NCI-H82 (cell line): ENCODE results near the gene KRT83.
A peak's percentile ranks its signal among the peaks of the same experiment; 100 is the strongest.

Experiments
- DNase-seq: peaks from one replicate; lab custom pipeline; 2025; lab: John Stamatoyannopoulos, UW

KRT83 gene

DNA sequence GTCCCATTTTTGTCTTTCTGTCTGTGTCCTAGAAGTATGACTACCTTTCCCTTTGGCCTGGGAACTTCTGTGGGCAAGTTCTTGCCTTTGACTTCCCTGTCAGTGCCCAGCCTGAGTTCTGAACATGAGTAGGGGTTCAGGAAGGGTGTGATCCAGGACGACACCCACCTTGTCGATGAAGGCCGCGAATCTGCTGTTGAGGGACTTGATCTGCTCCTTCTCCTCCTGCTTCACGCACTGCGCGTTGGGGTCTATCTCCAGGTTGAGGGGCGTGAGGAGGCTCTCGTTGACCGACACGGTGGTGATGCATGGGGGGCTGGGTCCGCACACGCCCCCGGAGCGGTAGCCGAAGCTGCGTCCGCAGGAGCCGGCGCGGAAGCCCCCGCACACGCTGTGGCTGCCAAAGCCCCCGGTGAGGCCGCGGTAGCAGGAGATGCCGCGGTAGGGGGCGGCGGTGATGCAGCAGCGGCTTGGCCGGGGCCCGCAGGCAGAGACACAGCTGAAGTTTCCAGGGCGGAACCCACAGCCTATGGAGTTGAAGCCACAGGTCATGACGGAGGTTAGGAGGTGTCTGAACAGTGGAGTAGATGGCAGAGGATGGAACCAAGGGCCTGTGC is at the start of gene KRT83:
Gene KRT83 (minus strand): TSS at position 615 of the 617 bp plus-strand sequence. CDS start 63 bp downstream, at position 552.
- no peak for DNase-seq

DNA sequence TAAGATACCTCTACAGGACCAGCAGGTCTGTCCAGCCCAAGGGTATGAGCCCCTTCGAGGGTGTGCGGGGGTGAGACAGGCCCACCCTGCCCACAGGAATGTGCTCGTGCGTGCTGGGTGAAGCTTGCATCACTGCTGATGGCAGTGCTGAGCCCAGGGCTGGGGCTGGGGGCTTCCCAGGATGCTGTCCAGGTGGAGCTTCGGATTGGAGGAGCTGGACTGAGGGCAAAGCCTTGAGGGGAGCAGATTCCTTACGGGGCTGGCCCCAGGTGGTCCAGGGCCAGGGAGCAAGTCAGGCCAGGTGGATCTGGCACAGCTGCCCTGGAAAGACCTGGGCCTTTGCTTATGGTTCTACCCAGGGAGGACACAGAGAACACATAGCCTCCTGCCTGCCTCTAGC is 48.6 kb upstream of the KRT83 start:
- DNase-seq, result no peak

DNA sequence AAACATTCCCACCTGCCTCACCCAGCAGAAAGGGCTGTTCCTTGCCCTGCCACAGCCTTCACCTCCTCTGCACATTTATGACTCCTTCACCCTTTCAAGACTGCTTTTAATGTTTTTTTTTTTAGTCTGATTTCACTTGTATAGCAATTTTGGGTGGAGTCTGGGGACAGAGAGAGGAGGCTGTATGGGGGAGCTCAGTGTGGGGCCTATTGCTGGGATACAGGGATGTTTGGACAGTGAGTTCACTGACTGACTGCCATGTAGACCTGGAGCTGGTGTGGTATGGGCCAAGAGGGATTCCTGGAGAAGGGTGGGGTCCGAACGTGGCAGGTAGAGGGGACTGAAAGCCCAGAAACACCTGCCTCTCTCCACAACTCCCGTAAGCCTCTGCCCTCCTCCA is 48.0 kb upstream of the KRT83 start:
- DNase-seq, result no peak

DNA sequence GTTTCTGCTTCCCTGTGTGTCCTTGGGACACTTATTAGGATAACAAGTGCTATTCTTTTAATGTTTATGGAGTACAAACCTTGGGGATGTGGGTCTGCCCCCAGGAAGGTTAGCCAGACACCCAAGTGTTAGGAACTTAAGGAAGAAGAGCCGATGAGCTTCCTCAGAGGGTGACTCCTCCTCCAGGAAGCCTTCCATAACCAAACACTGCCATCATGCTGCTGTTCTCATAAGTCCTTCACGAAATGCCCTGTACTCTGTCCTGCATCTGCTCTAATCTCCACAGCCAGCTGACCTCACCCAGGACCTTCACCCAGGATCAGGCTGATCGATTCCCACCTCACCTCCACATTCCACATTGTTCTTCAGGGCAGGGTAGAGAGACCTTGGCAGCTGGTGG is 47.3 kb upstream of the KRT83 start:
- DNase-seq, result no peak

DNA sequence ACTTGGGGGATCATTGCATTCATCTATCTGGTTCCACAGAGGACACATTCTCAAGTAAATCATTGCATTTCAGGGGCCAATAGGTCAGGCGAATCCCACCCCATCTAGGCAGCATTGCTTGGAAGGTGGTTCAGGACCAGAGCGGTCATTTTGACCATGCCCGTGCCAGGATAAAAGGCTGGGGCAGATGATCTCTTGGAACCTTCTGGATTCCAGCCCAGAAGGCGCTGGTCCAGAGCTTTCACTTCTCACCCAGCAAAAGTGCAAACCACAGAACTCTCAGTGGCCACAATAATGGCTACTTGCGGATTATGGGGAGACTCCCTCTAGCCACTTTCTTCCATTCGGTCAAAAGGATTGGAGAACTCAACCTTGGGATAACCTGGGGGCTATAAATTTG is 46.7 kb upstream of the KRT83 start:
- DNase-seq, result no peak

DNA sequence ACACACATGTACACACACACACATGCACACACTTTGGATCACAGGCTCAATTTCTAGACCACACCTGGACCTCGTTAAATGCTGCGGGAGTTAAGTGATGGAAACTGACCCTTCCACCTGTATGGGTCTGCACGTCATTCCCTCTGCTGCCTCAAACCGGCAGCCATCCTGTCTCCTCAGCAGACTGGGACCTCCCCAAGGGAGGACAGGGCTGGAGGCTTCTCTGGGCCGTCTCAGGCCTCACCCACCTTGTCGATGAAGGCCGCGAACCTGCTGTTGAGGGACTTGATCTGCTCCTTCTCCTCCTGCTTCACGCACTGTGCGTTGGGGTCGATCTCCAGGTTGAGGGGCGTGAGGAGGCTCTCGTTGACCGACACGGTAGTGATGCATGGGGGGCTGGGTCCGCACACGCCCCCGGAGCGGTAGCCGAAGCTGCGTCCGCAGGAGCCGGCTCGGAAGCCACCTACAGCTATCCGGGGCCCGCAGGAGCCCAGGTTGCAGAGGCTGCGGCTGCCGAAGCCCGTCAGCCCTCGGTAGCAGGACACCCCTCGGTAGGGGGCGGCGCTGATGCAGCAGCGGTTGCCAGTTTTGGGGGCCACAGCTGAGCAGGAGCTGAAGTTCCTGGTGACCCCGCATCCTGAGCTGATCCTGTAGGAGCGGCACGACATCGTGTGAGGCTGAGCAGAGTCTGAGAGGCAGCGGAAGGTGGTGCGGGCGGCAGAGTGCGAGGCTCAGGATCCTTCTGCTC is 45.7 kb upstream of the KRT83 start, which contains the start of gene KRT85:
Gene KRT85 (minus strand): TSS at position 744 of the 748 bp plus-strand sequence. CDS start 76 bp downstream, at position 668.
- no peak for DNase-seq

DNA sequence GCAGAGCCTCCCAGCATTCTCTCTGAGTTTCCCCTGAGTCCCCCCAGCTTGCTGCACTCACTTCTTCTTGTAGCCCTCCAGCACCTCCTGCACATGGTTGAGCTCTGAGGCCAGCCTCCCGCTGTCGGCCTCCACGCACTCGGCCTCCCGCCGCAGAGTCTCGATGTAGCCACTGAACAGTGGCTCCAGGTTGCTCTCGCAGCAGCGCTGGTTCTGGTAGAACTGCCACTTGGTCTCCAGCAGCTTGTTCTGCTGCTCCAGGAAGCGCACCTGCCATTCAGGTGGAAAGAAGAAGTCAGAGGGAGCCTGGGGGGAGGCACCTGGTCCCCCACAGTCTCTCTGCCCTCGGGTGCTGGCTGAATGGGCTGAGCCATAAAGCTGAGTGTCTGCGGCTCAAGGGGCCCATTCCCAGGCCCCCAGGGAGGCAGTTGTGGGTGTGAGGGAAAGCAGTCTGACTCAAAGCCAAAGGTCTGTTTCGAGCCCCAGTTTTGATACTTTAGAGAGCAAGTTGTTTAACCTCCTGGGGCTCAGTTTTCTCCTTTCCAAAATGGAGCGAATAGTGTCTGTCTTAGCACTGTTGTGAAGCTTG is 43.8 kb upstream of the KRT83 start:
- DNase-seq, result no peak

DNA sequence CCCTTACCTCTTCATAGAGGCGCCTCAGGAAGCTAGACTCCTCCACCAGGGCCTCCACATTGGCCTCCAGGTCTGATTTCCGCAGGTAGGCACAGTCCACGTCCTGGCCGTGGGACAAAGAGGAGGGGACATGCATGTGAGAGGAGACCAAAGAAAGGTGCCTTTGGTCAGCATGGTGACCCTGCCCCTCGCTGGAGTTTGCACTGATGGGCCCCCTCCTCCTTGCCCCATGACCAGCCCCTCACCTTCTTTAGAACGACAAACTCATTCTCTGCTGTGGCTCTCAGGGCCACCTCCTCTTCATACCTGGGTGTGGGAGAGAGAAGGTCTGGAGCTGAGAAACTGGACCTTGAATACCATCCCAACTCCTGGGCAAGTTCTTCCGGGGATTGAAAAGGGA is 42.9 kb upstream of the KRT83 start:
- DNase-seq, result no peak

DNA sequence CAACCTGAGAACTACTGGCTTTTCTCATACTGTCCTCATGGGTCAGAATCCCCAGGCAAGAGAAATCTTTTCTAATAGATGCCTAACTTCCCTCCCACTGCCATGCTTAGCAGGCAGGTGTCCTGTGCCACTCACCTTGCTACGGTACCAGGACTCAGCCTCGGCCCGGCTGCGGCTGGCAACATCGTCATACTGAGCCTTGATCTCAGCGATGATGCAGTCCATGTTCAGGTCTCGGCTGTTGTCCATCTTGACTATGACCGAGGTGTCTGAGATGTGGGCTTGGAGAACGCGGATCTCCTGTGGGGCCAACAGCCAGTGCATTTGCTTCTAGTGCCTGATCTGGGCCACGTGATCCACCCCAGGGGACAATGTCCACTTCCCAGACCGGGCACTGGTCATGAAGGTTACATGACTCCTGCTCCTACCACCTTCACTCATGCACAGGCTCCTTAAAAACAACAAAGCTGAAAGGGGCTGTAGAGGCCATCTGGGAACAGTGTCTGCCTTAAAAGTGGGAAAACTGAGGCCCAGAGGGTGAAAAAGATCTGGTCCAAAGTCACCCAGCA is 42.0 kb upstream of the KRT83 start:
- no peak for DNase-seq

DNA sequence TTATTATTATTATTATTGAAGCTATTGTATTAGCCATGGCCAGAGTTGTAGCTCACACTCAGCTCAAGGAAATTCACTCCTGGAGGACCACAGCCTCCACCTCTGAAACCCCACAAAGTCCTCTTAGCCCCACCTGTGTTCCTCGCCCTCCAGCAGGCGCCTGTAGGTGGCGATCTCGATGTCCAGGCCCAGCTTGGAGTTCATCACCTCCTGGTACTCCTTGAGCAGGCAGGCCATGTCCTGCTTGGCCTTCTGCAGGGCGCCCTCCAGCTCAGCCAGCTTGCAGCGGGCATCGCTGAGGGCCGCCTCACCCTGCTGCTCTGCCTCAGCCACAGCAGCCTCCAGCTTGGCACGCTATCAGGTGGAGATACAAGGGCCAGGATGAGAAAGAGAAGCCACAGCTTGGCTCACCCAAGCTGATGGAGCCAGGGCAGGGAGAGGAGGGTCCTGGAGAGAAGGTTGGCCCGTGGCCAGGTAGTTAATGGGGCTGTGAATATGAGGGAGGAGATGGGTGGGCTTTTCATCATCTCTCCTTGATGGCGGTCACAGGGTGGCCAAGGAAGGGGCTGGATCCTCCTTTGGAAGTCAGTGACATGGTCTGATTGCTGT is 41.0 kb upstream of the KRT83 start:
- no peak for DNase-seq

DNA sequence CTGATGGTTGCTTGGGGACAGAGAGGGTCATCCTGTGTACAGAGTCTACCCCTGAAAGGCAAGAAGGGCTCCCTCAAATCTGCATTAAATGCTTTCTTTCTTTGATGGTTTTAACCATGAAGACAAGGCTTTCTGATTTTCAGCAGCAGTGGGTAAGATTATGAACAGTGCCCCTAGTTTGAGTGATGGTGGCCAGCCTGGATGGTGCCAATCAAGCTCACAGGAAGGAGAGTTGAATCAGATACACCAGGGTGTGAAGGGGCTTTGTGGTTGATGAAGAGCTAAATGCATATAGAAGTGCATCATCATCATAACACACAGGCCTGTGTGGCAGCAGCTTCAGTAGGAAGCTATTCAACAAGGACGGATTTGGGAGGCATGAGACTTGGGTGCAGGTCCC is 40.4 kb upstream of the KRT83 start:
- DNase-seq, result no peak

DNA sequence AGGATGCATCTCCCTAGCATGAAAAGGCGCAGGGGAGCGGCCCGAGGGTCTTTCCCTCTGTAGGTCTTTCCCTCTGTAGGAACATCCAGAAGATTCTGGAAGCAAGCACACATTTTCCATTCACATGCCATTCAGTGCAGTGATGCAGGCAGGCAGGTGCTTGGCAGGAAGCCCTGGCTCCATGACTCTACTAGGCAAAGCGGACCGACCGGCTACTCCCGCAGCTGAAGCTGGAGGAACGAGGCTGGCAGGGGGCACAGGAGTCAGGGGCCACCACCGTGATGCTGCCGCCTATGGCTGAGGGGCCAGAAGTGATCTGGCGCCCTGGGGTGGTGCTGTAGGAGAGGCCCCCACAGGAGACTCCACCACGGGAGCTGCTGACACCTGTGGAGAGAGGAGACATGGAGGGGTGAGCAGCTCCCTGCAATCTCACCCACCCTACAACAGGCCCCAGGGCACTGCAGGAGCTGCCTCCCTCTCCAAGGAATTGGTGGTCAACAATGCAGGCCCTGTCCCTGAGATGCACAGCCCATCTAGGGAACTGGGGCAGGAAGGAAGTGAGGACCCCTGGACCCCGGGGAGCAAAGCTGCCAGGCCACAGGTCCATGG is 39.6 kb upstream of the KRT83 start:
- DNase-seq, result no peak

DNA sequence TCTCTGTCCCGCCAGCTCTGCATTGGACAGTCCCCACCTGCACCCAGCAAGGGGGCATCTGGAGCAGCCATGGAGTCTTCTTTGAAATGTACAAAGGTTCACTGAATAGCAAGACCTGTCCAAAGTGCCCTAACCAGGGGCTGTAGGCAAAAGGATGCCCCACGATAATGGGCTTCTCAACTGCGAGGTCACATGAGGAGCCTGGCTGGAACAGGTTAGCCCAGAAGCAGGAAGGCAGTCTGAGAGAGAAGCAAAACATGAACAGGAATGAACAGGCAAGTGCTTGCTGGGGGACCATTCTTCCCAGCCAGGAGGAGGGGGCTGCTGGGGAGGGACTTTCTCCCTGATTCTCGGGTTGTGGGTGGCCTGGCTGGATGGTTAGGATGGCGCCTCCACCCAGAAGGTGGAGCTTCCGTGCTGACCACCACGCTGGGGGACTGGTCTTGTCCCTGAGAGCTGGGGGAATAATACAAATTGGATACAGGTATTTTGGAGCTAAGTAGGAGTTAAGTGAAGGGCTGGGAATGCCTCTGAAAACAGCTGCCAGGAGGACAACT is 39.0 kb upstream of the KRT83 start:
- DNase-seq, result no peak

DNA sequence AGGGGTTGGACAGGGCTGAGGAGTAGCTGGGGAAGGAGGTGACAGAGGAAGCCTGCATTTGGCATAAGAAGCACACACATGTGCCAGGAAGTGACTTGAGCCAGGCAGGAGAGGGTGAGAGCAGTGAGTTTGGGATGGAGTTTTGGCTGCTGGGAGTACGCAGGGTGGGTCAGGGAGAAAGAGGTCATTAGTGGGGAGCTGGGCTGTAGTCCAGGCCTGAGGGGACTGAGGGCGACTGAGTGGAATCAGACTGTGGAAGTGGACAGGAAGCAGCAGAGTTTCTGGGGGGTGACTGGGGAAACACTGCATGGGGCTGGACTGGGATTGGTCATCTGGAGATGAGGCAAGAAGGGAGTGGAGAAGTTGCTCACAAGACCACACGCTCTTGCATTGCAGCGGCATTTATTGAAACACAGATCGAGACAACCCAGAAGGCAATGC is 38.4 kb upstream of the KRT83 start:
- DNase-seq, result no peak

DNA sequence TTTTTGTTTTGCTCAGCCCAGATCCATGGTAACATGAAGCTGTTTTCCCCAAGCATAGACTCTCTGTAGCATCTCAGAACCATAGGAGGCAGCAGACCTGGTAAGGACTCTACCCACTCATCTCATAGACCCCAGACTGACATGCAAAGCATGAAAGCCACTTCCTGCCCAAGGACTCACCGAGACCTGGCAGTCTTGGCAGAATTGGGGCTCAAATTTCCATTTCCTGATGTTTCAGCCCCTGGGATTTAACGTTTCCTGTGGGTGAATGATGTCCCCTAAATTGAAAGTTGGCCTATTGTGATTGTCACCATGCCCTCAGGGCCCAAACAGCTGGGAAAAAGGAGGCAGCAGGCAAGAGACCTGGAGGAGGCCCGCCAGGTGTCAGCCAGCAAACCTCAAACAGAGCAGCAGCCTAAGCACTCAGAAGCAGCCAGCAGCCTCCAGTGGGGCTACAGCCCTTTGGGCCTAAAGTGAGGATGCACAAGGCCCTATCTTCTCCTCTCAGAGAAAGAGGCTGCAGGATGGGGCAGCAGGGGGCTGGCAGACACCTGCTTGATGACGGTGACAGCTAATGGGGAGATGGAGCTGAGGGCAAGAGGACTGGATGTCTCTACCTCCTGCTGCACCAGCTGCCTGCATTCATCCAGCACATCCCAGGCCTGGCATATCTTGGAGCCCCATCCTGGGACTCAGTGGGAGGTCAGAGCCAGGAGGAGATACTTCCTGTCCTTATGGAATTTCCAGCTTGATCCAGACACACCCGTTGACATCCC is 37.6 kb upstream of the KRT83 start:
- DNase-seq, result no peak

DNA sequence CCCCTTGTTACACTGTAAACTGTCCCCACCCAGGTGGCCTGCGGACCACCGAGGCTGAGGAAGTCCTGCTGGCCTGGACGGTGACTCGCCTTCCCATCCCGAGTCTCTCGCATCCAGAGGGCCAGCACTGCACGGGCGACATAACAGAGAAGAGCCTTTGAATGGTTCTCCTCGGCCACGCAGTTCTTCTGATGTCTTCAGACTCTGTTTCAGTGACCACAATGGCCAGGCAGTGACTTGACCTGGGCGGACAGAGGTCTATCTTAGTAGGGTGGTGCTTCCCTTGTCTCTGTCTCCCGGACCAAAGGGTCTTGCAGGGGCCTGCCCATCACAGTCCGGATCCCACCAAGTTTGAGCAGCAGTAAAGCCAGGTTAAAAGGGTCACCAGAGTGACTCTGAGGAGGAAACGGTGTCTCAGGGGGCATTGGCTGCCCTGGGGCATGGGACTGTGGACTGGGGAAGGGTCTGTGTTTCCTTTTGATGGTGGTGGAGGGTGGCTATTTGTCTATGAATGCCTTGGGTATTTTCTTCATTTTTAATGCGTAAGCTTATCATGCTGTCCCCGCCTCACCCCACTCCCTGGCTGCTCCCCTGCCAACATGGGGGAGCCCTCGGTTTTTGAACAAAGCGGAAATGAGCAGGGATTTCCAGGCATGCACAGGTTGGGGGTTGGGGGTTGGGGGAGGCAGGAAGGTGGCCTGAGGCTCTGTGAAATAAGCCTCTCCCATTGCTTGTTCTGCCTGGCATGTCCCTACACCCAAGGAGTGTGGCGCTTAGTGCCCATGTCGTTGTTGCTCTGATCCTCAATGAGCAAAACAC is 35.8 kb upstream of the KRT83 start:
- no peak for DNase-seq

DNA sequence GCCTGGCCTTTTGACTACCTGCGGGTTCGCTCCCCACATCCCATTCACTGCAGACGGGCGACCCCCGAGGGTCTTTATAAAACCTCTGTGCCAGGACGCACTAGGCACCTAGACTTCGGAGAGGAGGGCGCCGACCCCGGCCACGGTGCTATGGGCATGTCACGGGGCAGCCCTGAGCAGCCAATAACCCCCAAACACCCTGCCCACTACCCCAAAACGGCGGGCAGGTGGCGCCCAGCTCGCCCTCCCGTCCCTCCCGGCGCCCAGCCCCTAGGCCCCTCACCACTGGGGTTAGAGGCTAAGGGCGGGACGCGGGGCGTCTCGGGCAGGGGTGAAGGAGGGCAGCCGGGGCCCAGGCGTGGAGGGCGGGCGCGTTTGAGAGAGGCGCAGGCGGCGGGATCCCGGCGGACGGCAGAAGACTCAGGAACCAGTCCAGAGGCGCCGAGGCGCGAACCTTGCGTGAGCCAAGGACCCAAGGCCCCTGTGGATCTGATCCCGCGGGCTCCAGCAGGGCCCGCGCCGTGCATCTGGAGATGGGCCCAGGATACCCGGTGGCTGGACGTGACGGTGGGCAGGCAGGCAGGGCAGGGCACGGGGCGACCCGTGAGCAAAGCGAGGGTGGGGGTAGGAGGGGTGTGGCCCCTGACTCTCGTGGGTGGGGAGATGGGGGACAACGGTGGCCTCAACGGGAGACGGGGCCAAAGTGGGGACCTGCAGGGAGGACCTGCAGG is 35.0 kb upstream of the KRT83 start:
- no peak for DNase-seq

DNA sequence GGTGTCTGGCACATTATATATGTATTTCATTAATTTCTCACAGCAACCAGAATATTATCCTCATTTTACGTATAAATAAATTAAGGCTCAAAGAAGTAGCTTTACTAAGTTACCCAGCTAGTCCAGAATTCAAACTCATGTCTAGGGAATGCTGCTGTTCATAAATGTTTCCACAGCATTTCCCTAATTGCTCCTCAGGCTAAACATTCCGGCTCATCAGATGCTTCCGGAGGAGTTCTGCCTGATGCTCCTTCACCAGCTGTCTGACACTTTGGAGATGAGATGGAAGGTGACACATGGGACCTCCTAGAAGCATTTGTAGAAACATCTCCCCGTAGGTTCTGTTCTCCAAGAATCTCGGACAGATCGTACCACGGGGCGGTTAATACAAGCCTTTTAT is 34.0 kb upstream of the KRT83 start:
- no peak for DNase-seq

DNA sequence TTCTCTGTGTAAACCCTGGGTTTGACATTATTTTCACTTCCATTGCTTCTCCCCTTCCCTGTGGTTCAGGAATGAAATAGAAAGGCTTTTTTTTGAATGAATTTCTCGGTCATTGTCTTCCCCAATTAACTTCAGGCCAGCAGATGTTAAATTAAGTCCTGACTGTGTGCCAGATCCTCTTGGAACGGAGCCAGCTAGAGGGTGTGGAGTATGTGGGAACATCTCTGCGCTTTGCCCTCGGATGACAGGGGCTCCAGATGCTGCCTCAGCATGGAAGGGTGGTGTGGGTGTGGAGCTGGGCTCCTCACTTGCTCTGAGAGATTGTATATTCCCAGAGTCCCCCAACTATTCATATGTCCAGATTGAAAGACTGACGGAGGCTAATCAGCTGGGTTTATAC is 33.0 kb upstream of the KRT83 start:
- peak; percentile 93 for DNase-seq
